NCI-H1436 (cell line): ENCODE measurements around the gene ELMO1.

ENCODE experiments used
- DNase-seq: peaks from one replicate; lab custom pipeline; 2025; lab: John Stamatoyannopoulos, UW

ELMO1 gene

DNA sequence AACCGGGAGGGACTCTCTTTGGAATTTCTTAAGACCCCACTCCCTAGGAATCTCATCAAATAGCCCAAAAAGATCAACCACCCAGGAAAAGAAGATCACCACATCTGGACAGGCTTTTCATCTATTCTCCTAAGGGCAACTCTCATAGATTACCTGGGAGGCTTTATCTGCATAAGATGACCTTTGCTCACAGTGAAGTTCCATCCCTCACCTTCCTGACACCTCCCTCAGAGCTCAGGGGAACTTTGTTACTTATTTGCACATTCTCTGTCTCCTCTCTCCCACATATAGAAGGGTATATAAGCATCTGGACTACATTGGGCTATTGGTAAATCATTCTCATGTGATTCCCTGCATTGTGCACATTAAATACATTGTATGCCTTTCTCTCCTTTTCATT lies 80.1 kb downstream of the ELMO1 start:
- DNase-seq, result no peak

DNA sequence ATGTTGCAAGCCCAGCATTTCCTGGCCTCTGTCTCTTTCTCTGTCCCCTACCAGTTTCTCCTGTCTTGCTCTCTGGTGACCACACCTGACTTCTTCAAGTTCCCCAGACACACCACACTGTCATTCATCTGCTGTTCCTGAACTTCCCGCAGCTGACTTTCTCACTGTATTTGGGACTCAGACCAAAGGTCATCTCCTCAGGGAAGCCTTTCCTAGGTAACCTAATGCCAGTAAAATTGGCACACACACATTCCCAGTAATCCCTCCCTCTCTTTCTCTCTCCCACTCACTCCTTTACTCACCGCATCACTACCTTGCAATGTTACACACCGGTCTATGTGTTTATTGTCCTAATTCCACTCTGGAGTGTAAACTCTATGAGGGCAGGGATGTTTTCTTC lies 81.7 kb downstream of the ELMO1 start:
- no peak for DNase-seq

- no peak for DNase-seq
Observed at GRCh38 chr7:37366445-37366844, 82.2 kb downstream of the ELMO1 start.

GRCh38 chr7:37365405-37365804 lies 83.3 kb downstream of the ELMO1 start:
- no peak for DNase-seq

- DNase-seq, result no peak
Observed at GRCh38 chr7:37364856-37365255, 83.8 kb downstream of the ELMO1 start.

DNA sequence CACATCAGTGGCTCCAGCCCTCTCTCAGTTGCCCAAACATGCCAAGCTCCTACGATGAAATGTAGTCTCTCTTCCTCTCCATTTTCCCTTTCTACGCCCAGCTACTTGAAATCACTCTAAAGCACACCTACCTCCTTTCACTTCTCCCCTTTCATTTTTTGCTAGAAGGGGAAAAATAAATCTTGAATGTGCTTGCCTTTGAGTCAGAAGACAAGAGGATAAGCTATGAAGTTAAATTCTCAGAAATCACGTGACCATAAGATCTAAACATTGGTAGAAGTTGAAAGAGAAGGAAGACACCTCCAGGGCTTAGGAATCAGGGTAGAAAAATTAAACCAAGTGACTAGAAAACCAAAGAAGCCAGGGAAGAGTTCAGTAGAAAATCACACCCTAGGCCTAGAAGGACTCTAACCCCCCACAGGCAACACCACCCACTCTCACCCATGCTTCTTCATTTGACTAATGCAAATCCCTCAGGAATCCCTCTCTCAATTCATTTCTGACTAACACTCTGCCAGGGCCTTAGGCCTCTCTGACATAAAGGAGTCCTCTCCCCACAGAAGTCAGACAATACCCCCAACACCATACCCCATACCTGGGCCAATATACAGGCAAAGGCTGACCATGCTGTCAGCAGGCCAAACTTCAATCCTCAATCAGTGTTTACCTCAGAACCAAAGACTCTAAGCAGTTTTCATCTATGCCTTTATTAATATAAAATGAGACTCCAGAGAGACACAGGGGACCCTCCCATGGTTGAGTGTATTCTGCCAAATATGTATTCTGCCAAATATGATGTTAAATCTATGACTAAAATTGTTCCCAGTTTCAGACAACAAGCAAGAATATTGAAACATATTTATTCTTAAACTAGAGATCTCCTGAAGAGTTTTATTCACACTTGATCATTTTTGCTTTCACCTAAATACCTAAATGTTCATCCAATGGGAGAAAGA lies 84.8 kb downstream of the ELMO1 start:
- DNase-seq, result no peak

GRCh38 chr7:37362802-37363201 lies 85.9 kb downstream of the ELMO1 start:
- no peak for DNase-seq

DNA sequence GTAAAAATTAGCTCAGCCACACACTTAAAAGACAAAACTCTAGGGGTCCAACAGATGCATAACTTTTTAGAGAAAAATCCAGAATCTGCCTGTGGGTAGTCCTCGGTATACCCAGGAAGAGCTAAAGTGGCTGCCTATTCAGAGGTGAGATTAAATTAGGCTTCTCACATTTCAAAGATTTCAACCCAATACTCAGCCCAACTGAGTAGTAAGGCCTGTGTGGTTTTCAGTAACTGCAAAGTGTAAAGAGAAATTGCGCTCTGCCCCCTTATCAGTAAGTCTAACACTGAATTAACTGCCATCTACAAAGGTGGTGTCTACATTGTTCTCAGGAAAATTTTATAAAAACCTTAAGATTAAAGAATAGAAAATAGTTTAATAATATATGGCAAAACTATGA lies 88.2 kb downstream of the ELMO1 start:
- DNase-seq, result no peak

GRCh38 chr7:37359662-37360444 lies 88.8 kb downstream of the ELMO1 start:
- no peak for DNase-seq

- DNase-seq, result no peak
Observed at GRCh38 chr7:37359180-37359579, 89.5 kb downstream of the ELMO1 start.

DNA sequence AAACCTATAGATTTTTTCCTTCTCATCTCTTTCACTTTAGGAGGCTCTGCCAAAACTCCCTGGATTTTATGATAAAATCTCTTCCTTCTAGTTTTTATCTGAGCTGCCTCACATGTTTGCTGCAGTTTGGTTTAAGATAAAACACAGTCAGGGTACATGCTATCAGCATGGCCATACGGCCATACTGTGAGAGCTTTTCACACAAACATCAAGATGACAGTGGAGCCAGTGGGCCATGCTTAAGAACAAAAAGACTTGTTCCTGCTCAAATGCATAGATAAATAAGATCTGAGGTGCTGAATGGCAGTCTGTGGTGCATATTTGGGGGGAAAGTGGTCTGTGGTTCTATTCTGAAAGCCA lies 91.0 kb downstream of the ELMO1 start:
- DNase-seq, result no peak

DNA sequence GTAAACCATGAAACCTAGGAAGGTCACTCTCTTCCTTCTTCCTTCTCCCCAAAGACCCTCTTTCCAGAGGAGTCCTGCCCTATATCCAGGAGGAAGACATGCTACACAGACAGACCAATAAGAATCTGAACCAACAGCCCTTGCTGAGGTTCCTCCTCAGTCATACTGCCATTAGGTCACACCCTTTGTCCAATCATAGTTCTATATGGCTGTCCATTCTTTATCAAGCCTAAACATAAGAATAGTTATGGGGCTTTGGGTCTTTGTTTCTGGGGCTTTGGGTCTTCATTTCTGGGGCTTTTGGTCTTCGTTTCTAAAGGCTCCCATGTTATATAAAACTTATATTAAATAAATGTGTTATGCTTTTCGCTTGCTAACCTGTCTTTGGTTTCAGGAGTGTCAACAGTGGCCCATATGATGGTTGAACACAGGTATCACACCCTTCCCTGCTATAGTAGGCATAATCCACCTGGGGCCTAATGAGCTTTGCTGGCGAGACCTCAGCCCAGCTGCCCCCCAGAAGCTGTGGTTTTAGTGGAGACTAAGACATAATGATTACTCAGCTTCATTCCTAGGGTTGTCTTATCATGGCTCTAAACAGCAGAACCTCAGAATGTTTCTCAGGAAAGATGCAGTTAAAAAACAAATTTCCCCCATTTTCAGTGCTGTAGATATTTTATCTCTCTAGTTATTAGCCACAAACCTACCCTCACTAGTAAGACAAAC lies 91.6 kb downstream of the ELMO1 start:
- DNase-seq, result no peak

DNA sequence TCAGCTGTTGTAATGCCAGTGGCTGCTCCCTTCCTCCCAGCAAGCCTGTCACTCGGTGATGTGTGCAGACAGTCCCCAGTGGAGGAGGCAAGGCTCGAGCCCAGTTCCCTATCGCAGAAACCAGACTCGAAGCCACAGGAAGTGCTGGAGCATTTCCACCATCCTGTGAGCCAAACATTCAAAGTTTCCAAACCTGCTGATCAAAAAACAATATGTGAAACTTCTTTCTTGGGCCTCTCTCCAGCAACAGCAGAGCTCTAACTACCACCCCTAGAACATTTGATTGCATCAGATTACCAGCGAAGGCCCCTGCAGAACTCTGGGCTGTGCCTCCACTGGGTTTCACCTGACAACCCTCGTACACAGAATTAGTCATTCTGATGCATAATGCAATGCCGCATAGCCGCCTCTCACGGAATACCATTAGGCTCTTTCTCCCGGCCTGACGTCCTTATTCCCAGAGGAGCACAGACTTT lies 94.0 kb downstream of the ELMO1 start:
- DNase-seq, result no peak

GRCh38 chr7:37353949-37354655 lies 94.6 kb downstream of the ELMO1 start:
- no peak for DNase-seq

GRCh38 chr7:37352974-37353948 lies 95.4 kb downstream of the ELMO1 start:
- DNase-seq, result no peak

GRCh38 chr7:37352251-37352880 lies 96.3 kb downstream of the ELMO1 start:
- DNase-seq, result no peak

GRCh38 chr7:37351716-37352115 lies 96.9 kb downstream of the ELMO1 start:
- DNase-seq, result no peak

- DNase-seq, result no peak
Observed at GRCh38 chr7:37349979-37350590, 98.6 kb downstream of the ELMO1 start.

- no peak for DNase-seq
Observed at GRCh38 chr7:37348982-37349381, 99.7 kb downstream of the ELMO1 start.

GRCh38 chr7:37346761-37347160 lies 101.9 kb downstream of the ELMO1 start:
- peak; percentile 55 for DNase-seq
